Measurements from ENCODE around the gene ME1. TPM values are rescaled to one million over a fixed set of nuclear protein-coding genes. Genes with fewer than 3 reads are reported as not detected.
A peak's percentile ranks its signal among the peaks of the same experiment; 100 is the strongest.

ME1 gene
- total RNA-seq, 1 donor from 2014 or later: 7.9 TPM

GRCh38 chr6:83309344-83309743 is 121.5 kb downstream of the ME1 start:
- Mint-ChIP-seq H3K9me3 (ENCODE audit: low read depth) (no peaks in the 10 kb centered on the region), H3K27me3 (no peaks in the 10 kb centered on the region), H3K4me3 (ENCODE audit: low read depth) (no peak overlapping the region), H3K27ac (peak overlapping the region; percentile 2), H3K36me3 (ENCODE audit: insufficient read depth) (no peaks in the 10 kb centered on the region), H3K4me1 (ENCODE audit: low read depth) (no peaks in the 10 kb centered on the region)
- DNase-seq (ENCODE audit: low spot score, unreplicated experiment): no peak
- TF ChIP-seq CTCF (IDR thresholded peaks at IDR 0.05; ENCODE audit: unreplicated experiment): no peak

DNA sequence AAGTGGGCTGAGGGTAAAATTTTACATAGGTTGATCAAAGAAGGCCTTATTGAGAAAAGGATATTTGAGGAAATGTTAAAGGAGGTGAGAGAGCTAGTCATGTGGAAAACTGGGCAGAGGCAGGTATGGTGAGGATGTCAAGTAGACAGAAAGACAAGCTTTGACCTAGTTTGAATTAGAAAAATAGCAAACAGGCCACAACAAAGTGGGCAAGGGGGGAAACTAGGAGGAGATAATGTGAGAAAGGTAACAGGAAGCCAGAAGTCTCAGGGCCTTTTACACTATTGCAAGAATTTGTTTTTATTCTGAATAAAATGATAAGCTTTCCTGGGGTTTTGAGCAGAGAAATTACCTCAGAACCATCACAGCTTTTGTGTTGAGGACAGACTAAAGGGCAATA is 122.0 kb downstream of the ME1 start:
- TF ChIP-seq CTCF (IDR thresholded peaks at IDR 0.05; ENCODE audit: unreplicated experiment): no peak
- H3K4me3 Mint-ChIP-seq (ENCODE audit: low read depth): no peak overlapping the region
- no peaks in the 10 kb centered on the region for H3K36me3 Mint-ChIP-seq (ENCODE audit: insufficient read depth)
- H3K4me1 Mint-ChIP-seq (ENCODE audit: low read depth): no peaks in the 10 kb centered on the region
- no peaks in the 10 kb centered on the region for H3K27me3 Mint-ChIP-seq
- DNase-seq (ENCODE audit: low spot score, unreplicated experiment): no peak
- peak overlapping the region; percentile 77 for H3K27ac Mint-ChIP-seq
- H3K9me3 Mint-ChIP-seq (ENCODE audit: low read depth): no peaks in the 10 kb centered on the region

- Mint-ChIP-seq H3K36me3 (ENCODE audit: insufficient read depth) (no peaks in the 10 kb centered on the region), H3K27ac (no peak overlapping the region), H3K27me3 (no peaks in the 10 kb centered on the region), H3K9me3 (ENCODE audit: low read depth) (no peaks in the 10 kb centered on the region), H3K4me1 (ENCODE audit: low read depth) (no peaks in the 10 kb centered on the region), H3K4me3 (ENCODE audit: low read depth) (no peak overlapping the region)
- TF ChIP-seq CTCF (IDR thresholded peaks at IDR 0.05; ENCODE audit: unreplicated experiment): no peak
- DNase-seq (ENCODE audit: low spot score, unreplicated experiment): no peak
Measured at GRCh38 chr6:83307849-83308248, 123.0 kb downstream of the ME1 start.

DNA sequence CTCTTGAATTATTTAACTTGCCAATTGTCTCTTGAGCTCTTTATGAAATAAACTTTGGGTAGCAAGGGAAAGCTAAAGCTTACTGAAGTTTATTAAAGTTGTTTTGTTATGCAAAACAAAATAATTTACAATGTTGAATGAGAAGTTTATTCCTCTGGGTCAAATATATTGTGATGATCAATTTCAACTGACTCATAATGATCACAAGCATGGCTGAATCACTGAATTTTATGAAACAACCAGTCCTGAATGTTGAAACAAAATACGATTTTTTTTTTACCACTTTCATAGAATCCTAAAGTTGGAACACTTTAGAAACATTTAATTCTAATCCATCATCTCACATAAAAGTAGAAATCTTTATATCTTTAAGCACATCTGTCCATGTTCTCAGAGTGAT is 127.4 kb downstream of the ME1 start:
- no peak for TF ChIP-seq CTCF (IDR thresholded peaks at IDR 0.05; ENCODE audit: unreplicated experiment)
- H3K27ac Mint-ChIP-seq: no peak overlapping the region
- peaks cover 2% of the 10 kb centered on the region for H3K36me3 Mint-ChIP-seq (ENCODE audit: insufficient read depth)
- no peak overlapping the region for H3K4me3 Mint-ChIP-seq (ENCODE audit: low read depth)
- no peaks in the 10 kb centered on the region for H3K4me1 Mint-ChIP-seq (ENCODE audit: low read depth)
- H3K9me3 Mint-ChIP-seq (ENCODE audit: low read depth): no peaks in the 10 kb centered on the region
- H3K27me3 Mint-ChIP-seq: no peaks in the 10 kb centered on the region
- no peak for DNase-seq (ENCODE audit: low spot score, unreplicated experiment)

GRCh38 chr6:83294676-83295075 is 136.2 kb downstream of the ME1 start:
- peaks cover 12% of the 10 kb centered on the region for H3K36me3 Mint-ChIP-seq (ENCODE audit: insufficient read depth)
- no peak overlapping the region for H3K4me3 Mint-ChIP-seq (ENCODE audit: low read depth)
- no peak for TF ChIP-seq CTCF (IDR thresholded peaks at IDR 0.05; ENCODE audit: unreplicated experiment)
- no peaks in the 10 kb centered on the region for H3K27me3 Mint-ChIP-seq
- no peak for DNase-seq (ENCODE audit: low spot score, unreplicated experiment)
- peaks cover 10% of the 10 kb centered on the region for H3K9me3 Mint-ChIP-seq (ENCODE audit: low read depth)
- no peak overlapping the region for H3K27ac Mint-ChIP-seq
- no peaks in the 10 kb centered on the region for H3K4me1 Mint-ChIP-seq (ENCODE audit: low read depth)

Data from progenitor cell of endocrine pancreas (in vitro differentiated cells).